ENCODE results near the gene RPS3A. TPM values are rescaled to one million over a fixed set of nuclear protein-coding genes. Genes with fewer than 3 reads are reported as not detected.

Gene RPS3A
- total RNA-seq, 1 donor from 2014 or later = 1,043 TPM

- Histone ChIP-seq H3K9me3 (replicated peaks) (no peaks in the 10 kb centered on the region), H3K27me3 (ENCODE audit: low read depth) (no peaks in the 10 kb centered on the region), H3K36me3 (peaks cover 67% of the 10 kb centered on the region), H3K4me1 (peaks cover 17% of the 10 kb centered on the region), H3K4me3 (no peak overlapping the region), H3K27ac (replicated peaks) (no peak overlapping the region)
- intact Hi-C loops (cut with micrococcal nuclease) = no loop called here
- TF ChIP-seq CTCF (IDR thresholded peaks at IDR 0.05; ENCODE audit: borderline replicate concordance) = no peak
- no peak for DNase-seq
Measured at GRCh38 chr4:151147000-151147399, 47.6 kb downstream of the RPS3A start.

GRCh38 chr4:151148261-151148660, 48.8 kb downstream of the RPS3A start:
- H3K36me3 ChIP-seq = peaks cover 56% of the 10 kb centered on the region
- H3K4me1 ChIP-seq = peaks cover 22% of the 10 kb centered on the region
- no peaks in the 10 kb centered on the region for H3K27me3 ChIP-seq (ENCODE audit: low read depth)
- TF ChIP-seq CTCF (IDR thresholded peaks at IDR 0.05; ENCODE audit: borderline replicate concordance) = no peak
- no peak for DNase-seq
- no peak overlapping the region for H3K4me3 ChIP-seq
- no peaks in the 10 kb centered on the region for H3K9me3 ChIP-seq (replicated peaks)
- intact Hi-C loops (cut with micrococcal nuclease) = no loop called here
- no peak overlapping the region for H3K27ac ChIP-seq (replicated peaks)

GRCh38 chr4:151150821-151151580, 51.6 kb downstream of the RPS3A start:
- Histone ChIP-seq H3K4me1 (peaks cover 5% of the 10 kb centered on the region), H3K4me3 (no peak overlapping the region), H3K27me3 (ENCODE audit: low read depth) (no peaks in the 10 kb centered on the region), H3K9me3 (replicated peaks) (no peaks in the 10 kb centered on the region), H3K36me3 (peaks cover 44% of the 10 kb centered on the region), H3K27ac (replicated peaks) (no peak overlapping the region)
- TF ChIP-seq CTCF (IDR thresholded peaks at IDR 0.05; ENCODE audit: borderline replicate concordance) = no peak
- no peak for DNase-seq
- intact Hi-C loops (cut with micrococcal nuclease) = no loop called here

- intact Hi-C loops (cut with micrococcal nuclease) = no loop called here
- DNase-seq = no peak
- no peak for TF ChIP-seq CTCF (IDR thresholded peaks at IDR 0.05; ENCODE audit: borderline replicate concordance)
- no peak overlapping the region for H3K4me3 ChIP-seq
- H3K9me3 ChIP-seq (replicated peaks) = no peaks in the 10 kb centered on the region
- H3K36me3 ChIP-seq = peaks cover 40% of the 10 kb centered on the region
- no peaks in the 10 kb centered on the region for H3K27me3 ChIP-seq (ENCODE audit: low read depth)
- H3K27ac ChIP-seq (replicated peaks) = no peak overlapping the region
- peaks cover 5% of the 10 kb centered on the region for H3K4me1 ChIP-seq
Measured at GRCh38 chr4:151152028-151152427, 52.6 kb downstream of the RPS3A start.

- H3K9me3 ChIP-seq (replicated peaks) = no peaks in the 10 kb centered on the region
- H3K27me3 ChIP-seq (ENCODE audit: low read depth) = no peaks in the 10 kb centered on the region
- H3K27ac ChIP-seq (replicated peaks) = no peak overlapping the region
- no peak overlapping the region for H3K4me3 ChIP-seq
- peaks cover 5% of the 10 kb centered on the region for H3K4me1 ChIP-seq
- TF ChIP-seq CTCF (IDR thresholded peaks at IDR 0.05; ENCODE audit: borderline replicate concordance) = no peak
- peaks cover 39% of the 10 kb centered on the region for H3K36me3 ChIP-seq
- intact Hi-C loops (cut with micrococcal nuclease) = no loop called here
- no peak for DNase-seq
Measured at GRCh38 chr4:151153585-151153984, 54.2 kb downstream of the RPS3A start.

Other genes starting within 250 kb of the RPS3A start
- 19.1 TPM for gene LRBA, start 84.3 kb upstream of the RPS3A start, total RNA-seq
- not detected for gene PRSS48, start 177.5 kb downstream of the RPS3A start, total RNA-seq
- 121 TPM for gene SH3D19, start 226.0 kb downstream of the RPS3A start, total RNA-seq

All from left ventricle myocardium inferior (tissue), 1 donor.